IMR-90 (cell line): ENCODE results near the gene GMFB.

ENCODE experiments used
- ELK1 ChIP-seq: fragments of 150-350 bp; IDR thresholded peaks from 2 replicates; pipeline ENCODE4 v1.6.1; 2016; ENCODE audit warnings: low read depth, mild to moderate bottlenecking, low read length, moderate library complexity, borderline replicate concordance
- MXI1 ChIP-seq: IDR thresholded peaks from 2 replicates; pipeline ENCODE4 v1.6.1; 2012; ENCODE audit warnings: low read depth, mild to moderate bottlenecking, low read length, moderate library complexity, borderline replicate concordance
- RFX5 ChIP-seq: IDR thresholded peaks from 2 replicates; pipeline ENCODE4 v1.8.0; 2012; ENCODE audit warnings: low read depth, mild to moderate bottlenecking, low read length, moderate library complexity
- SMC3 ChIP-seq: fragments of 150-350 bp; IDR thresholded peaks from 2 replicates; pipeline ENCODE4 v1.6.1; 2016; ENCODE audit warnings: low read depth, mild to moderate bottlenecking, antibody characterized with exemption, low read length, moderate library complexity
- TF ChIP-seq, protein P1 (sequence below): conservative IDR thresholded peaks from 2 replicates; pipeline ENCODE4 v1.5.1; 2012; ENCODE audit warnings: mild to moderate bottlenecking, low read depth, low read length, improper control_type of control experiment

DNA sequence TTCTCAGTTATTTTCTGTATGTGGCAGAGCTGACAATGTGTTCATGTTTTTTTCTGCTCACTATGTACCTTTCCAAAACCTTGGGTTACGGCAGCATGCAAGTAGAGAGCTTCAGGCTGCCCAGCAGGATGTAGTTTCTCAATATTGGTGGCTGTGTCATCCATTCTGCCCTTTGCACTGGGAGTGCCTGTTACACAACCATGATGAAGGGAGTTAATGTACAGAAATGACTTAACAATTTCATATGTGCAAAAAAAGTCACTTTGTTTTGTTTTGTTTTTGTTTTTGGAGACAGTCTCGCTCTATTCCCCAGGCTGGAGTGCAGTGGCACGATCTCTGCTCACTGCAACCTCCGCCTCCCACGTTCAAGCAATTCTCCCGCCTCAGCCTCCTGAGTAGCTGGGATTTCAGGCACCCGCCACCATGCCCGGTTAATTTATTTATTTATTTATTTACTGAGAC is 41.5 kb downstream of the GMFB start:
- no peak for TF ChIP-seq ELK1
- TF ChIP-seq, protein P1, sequence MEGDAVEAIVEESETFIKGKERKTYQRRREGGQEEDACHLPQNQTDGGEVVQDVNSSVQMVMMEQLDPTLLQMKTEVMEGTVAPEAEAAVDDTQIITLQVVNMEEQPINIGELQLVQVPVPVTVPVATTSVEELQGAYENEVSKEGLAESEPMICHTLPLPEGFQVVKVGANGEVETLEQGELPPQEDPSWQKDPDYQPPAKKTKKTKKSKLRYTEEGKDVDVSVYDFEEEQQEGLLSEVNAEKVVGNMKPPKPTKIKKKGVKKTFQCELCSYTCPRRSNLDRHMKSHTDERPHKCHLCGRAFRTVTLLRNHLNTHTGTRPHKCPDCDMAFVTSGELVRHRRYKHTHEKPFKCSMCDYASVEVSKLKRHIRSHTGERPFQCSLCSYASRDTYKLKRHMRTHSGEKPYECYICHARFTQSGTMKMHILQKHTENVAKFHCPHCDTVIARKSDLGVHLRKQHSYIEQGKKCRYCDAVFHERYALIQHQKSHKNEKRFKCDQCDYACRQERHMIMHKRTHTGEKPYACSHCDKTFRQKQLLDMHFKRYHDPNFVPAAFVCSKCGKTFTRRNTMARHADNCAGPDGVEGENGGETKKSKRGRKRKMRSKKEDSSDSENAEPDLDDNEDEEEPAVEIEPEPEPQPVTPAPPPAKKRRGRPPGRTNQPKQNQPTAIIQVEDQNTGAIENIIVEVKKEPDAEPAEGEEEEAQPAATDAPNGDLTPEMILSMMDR = no peak
- TF ChIP-seq RFX5 = no peak
- no peak for TF ChIP-seq SMC3
- no peak for TF ChIP-seq MXI1
